Activated T-helper 17 cell treated with anti-CD3 and anti-CD28 coated beads, Interleukin-2, amount 50 U/mL, for 72 hours (primary cell): ENCODE results near the gene BAHCC1. TPM values are rescaled to one million over a fixed set of nuclear protein-coding genes. Genes with fewer than 3 reads are reported as not detected.

Experiments used
- ATAC-seq: fragments of 150-1000 bp; cut with Tn5 transposase; replicated peaks from 2 replicates; pipeline ENCODE4 v1.10.0; 2021; ENCODE audit warnings: mild to moderate bottlenecking, moderate library complexity
- H3K27ac Mint-ChIP-seq: one replicate; pipeline ENCODE4 v1.8.0; 2022; ENCODE audit warnings: mixed read lengths
- H3K27me3 Mint-ChIP-seq: one replicate; pipeline ENCODE4 v1.8.0; 2022; ENCODE audit warnings: mixed read lengths
- H3K36me3 Mint-ChIP-seq: one replicate; pipeline ENCODE4 v1.8.0; 2022; ENCODE audit warnings: low read depth, mild to moderate bottlenecking, mixed read lengths
- H3K4me1 Mint-ChIP-seq: one replicate; pipeline ENCODE4 v1.8.0; 2022; ENCODE audit warnings: mixed read lengths
- H3K4me3 Mint-ChIP-seq: one replicate; pipeline ENCODE4 v1.8.0; 2022; ENCODE audit warnings: mild to moderate bottlenecking, mixed read lengths
- H3K9me3 Mint-ChIP-seq: one replicate; pipeline ENCODE4 v1.8.0; 2022; ENCODE audit warnings: mixed read lengths
- total RNA-seq, 2 donors: library from RNA; stranded (reverse); gene quantifications; one replicate each; pipeline ENCODE4 v1.2.3, GENCODE V29; 2022

The BAHCC1 gene
- total RNA-seq, 2 donors from 2014 or later, result 0.26 TPM; not detected in 1

GRCh38 chr17:81476097-81476496 is 80.8 kb downstream of the BAHCC1 start:
- Mint-ChIP-seq H3K4me1 (no peaks in the 10 kb centered on the region), H3K36me3 (no peaks in the 10 kb centered on the region)
- ATAC-seq, result no peak

GRCh38 chr17:81476635-81477034 is 81.4 kb downstream of the BAHCC1 start:
- H3K9me3 Mint-ChIP-seq, result no peaks in the 10 kb centered on the region
- no peak for ATAC-seq
- H3K27ac Mint-ChIP-seq, result no peak overlapping the region
- no peaks in the 10 kb centered on the region for H3K36me3 Mint-ChIP-seq
- H3K4me1 Mint-ChIP-seq, result no peaks in the 10 kb centered on the region
- H3K27me3 Mint-ChIP-seq, result peaks cover 10% of the 10 kb centered on the region
- no peak overlapping the region for H3K4me3 Mint-ChIP-seq

More at GRCh38 chr17:81476097-81476496, 80.8 kb downstream of the BAHCC1 start:
- Mint-ChIP-seq H3K9me3 (no peaks in the 10 kb centered on the region), H3K27me3 (peaks cover 10% of the 10 kb centered on the region), H3K27ac (no peak overlapping the region), H3K4me3 (no peak overlapping the region)

- H3K27me3 Mint-ChIP-seq, result peaks cover 10% of the 10 kb centered on the region
- no peak overlapping the region for H3K4me3 Mint-ChIP-seq
- no peak overlapping the region for H3K27ac Mint-ChIP-seq
- no peak for ATAC-seq
- H3K9me3 Mint-ChIP-seq, result no peaks in the 10 kb centered on the region
- no peaks in the 10 kb centered on the region for H3K4me1 Mint-ChIP-seq
- H3K36me3 Mint-ChIP-seq, result no peaks in the 10 kb centered on the region
Measured at GRCh38 chr17:81477173-81477572, 81.9 kb downstream of the BAHCC1 start.

- Mint-ChIP-seq H3K27me3 (peaks cover 16% of the 10 kb centered on the region), H3K4me3 (no peak overlapping the region), H3K9me3 (no peaks in the 10 kb centered on the region), H3K4me1 (no peaks in the 10 kb centered on the region), H3K27ac (no peak overlapping the region), H3K36me3 (no peaks in the 10 kb centered on the region)
- no peak for ATAC-seq
Measured at GRCh38 chr17:81478119-81478518, 82.9 kb downstream of the BAHCC1 start.

- Mint-ChIP-seq H3K9me3 (no peaks in the 10 kb centered on the region), H3K27me3 (peaks cover 16% of the 10 kb centered on the region)
Measured at GRCh38 chr17:81479175-81480071, 84.2 kb downstream of the BAHCC1 start.

GRCh38 chr17:81480140-81481072 is 85.1 kb downstream of the BAHCC1 start:
- H3K36me3 Mint-ChIP-seq, result no peaks in the 10 kb centered on the region
- H3K27me3 Mint-ChIP-seq, result peaks cover 16% of the 10 kb centered on the region
- H3K27ac Mint-ChIP-seq, result no peak overlapping the region
- H3K4me3 Mint-ChIP-seq, result no peak overlapping the region
- H3K4me1 Mint-ChIP-seq, result no peaks in the 10 kb centered on the region
- no peak for ATAC-seq
- H3K9me3 Mint-ChIP-seq, result no peaks in the 10 kb centered on the region

More at GRCh38 chr17:81479175-81480071, 84.2 kb downstream of the BAHCC1 start:
- Mint-ChIP-seq H3K27ac (no peak overlapping the region), H3K36me3 (no peaks in the 10 kb centered on the region), H3K4me1 (no peaks in the 10 kb centered on the region), H3K4me3 (no peak overlapping the region)
- no peak for ATAC-seq

GRCh38 chr17:81481073-81481799 is 86.0 kb downstream of the BAHCC1 start:
- Mint-ChIP-seq H3K27me3 (peaks cover 19% of the 10 kb centered on the region), H3K36me3 (no peaks in the 10 kb centered on the region), H3K27ac (no peak overlapping the region), H3K4me3 (peak overlapping the region; percentile 52), H3K4me1 (peaks cover 4% of the 10 kb centered on the region), H3K9me3 (no peaks in the 10 kb centered on the region)
- peak; percentile 41 for ATAC-seq

GRCh38 chr17:81481815-81482505 is 86.7 kb downstream of the BAHCC1 start:
- no peaks in the 10 kb centered on the region for H3K9me3 Mint-ChIP-seq
- H3K4me3 Mint-ChIP-seq, result peak overlapping the region; percentile 52
- H3K36me3 Mint-ChIP-seq, result no peaks in the 10 kb centered on the region
- no peak for ATAC-seq
- H3K4me1 Mint-ChIP-seq, result peaks cover 5% of the 10 kb centered on the region
- H3K27me3 Mint-ChIP-seq, result peaks cover 20% of the 10 kb centered on the region
- H3K27ac Mint-ChIP-seq, result no peak overlapping the region

GRCh38 chr17:81482673-81483072 is 87.4 kb downstream of the BAHCC1 start:
- Mint-ChIP-seq H3K9me3 (no peaks in the 10 kb centered on the region), H3K4me3 (peak overlapping the region; percentile 52), H3K27ac (no peak overlapping the region), H3K36me3 (no peaks in the 10 kb centered on the region), H3K4me1 (peaks cover 5% of the 10 kb centered on the region), H3K27me3 (peaks cover 20% of the 10 kb centered on the region)
- no peak for ATAC-seq

- no peak for ATAC-seq
- Mint-ChIP-seq H3K4me3 (peak overlapping the region; percentile 52), H3K27me3 (peaks cover 20% of the 10 kb centered on the region), H3K27ac (no peak overlapping the region), H3K9me3 (no peaks in the 10 kb centered on the region), H3K4me1 (peaks cover 5% of the 10 kb centered on the region), H3K36me3 (no peaks in the 10 kb centered on the region)
Measured at GRCh38 chr17:81483085-81483861, 88.0 kb downstream of the BAHCC1 start.

GRCh38 chr17:81483862-81484194 is 88.6 kb downstream of the BAHCC1 start:
- peak overlapping the region; percentile 52 for H3K4me3 Mint-ChIP-seq
- H3K27ac Mint-ChIP-seq, result no peak overlapping the region
- H3K9me3 Mint-ChIP-seq, result no peaks in the 10 kb centered on the region
- peaks cover 5% of the 10 kb centered on the region for H3K4me1 Mint-ChIP-seq
- H3K36me3 Mint-ChIP-seq, result no peaks in the 10 kb centered on the region
- no peak for ATAC-seq
- H3K27me3 Mint-ChIP-seq, result peaks cover 20% of the 10 kb centered on the region

GRCh38 chr17:81484195-81484979 is 89.1 kb downstream of the BAHCC1 start:
- no peaks in the 10 kb centered on the region for H3K36me3 Mint-ChIP-seq

More at GRCh38 chr17:81484195-81484979, 89.1 kb downstream of the BAHCC1 start:
- no peaks in the 10 kb centered on the region for H3K9me3 Mint-ChIP-seq
- ATAC-seq, result peak; percentile 70
- H3K4me1 Mint-ChIP-seq, result peaks cover 5% of the 10 kb centered on the region
- H3K27me3 Mint-ChIP-seq, result peaks cover 20% of the 10 kb centered on the region
- H3K27ac Mint-ChIP-seq, result no peak overlapping the region
- no peak overlapping the region for H3K4me3 Mint-ChIP-seq
